SK-N-SH treated with all-trans-retinoic acid at 6 μM for 48 hours (cell line): ENCODE measurements around the gene SMAD3.
"Not testable (repeated sequence)": the region's sequence is repeated elsewhere in the genome, so short reads cannot be mapped to it uniquely, and the experiment has no call there.

Experiments used
- ARNTL ChIP-seq: fragments of 450-650 bp; formaldehyde crosslinking; IDR thresholded peaks from 2 replicates; pipeline ENCODE4 v1.5.0; 2020; ENCODE audit warnings: low read depth, mild to moderate bottlenecking, moderate library complexity, borderline replicate concordance
- CREB5 ChIP-seq: fragments of 250-450 bp; sonication (Bioruptor Pico); IDR thresholded peaks from 2 replicates; pipeline ENCODE4 v1.5.1; 2020; ENCODE audit warnings: low read depth, mild to moderate bottlenecking, moderate library complexity
- CSDC2 ChIP-seq: fragments of 250-450 bp; sonication (Bioruptor Pico); IDR thresholded peaks from 2 replicates; pipeline ENCODE4 v1.5.0; 2020; ENCODE audit warnings: mild to moderate bottlenecking, moderate library complexity
- CSRNP3 ChIP-seq: fragments of 250-450 bp; sonication (Bioruptor Pico); IDR thresholded peaks from 2 replicates; pipeline ENCODE4 v1.5.1; 2021; ENCODE audit warnings: mild to moderate bottlenecking, moderate library complexity
- ISL1 ChIP-seq: fragments of 250-450 bp; sonication (Bioruptor Pico); IDR thresholded peaks from 2 replicates; pipeline ENCODE4 v2.1.2; 2022; ENCODE audit warnings: mild to moderate bottlenecking, moderate library complexity
- OSR1 ChIP-seq: fragments of 250-450 bp; sonication (Bioruptor Pico); IDR thresholded peaks from 2 replicates; pipeline ENCODE4 v1.8.0; 2022; ENCODE audit warnings: moderate library complexity, mild to moderate bottlenecking, inconsistent platforms
- PPARA ChIP-seq: fragments of 250-450 bp; sonication (Bioruptor Pico); IDR thresholded peaks from 2 replicates; pipeline ENCODE4 v1.5.0; 2020; ENCODE audit warnings: mild to moderate bottlenecking, borderline replicate concordance
- SNAI2 ChIP-seq: fragments of 250-450 bp; sonication (Bioruptor Pico); IDR thresholded peaks from 2 replicates; pipeline ENCODE4 v1.5.0; 2020; ENCODE audit warnings: mild to moderate bottlenecking, moderate library complexity
- TCF4 ChIP-seq: fragments of 250-450 bp; sonication (Bioruptor Pico); IDR thresholded peaks from 2 replicates; pipeline ENCODE4 v1.8.0; 2021; ENCODE audit warnings: mild to moderate bottlenecking, moderate library complexity, borderline replicate concordance
- ZFP30 ChIP-seq: fragments of 450-650 bp; formaldehyde crosslinking; IDR thresholded peaks from 2 replicates; pipeline ENCODE4 v1.5.0; 2022; ENCODE audit warnings: mild to moderate bottlenecking, moderate library complexity
- ZNF70 ChIP-seq: fragments of 450-650 bp; formaldehyde crosslinking; IDR thresholded peaks from 2 replicates; pipeline ENCODE4 v1.5.0; 2020; ENCODE audit warnings: mild to moderate bottlenecking, moderate library complexity
- TF ChIP-seq, protein P1 (sequence below): fragments of 250-450 bp; sonication (Bioruptor Pico); IDR thresholded peaks from 2 replicates; pipeline ENCODE4 v1.8.0; 2021; ENCODE audit warnings: low read depth, mild to moderate bottlenecking, moderate library complexity, borderline replicate concordance

- TF ChIP-seq TCF4 (CRISPR knock-in tag); ZFP30 (CRISPR knock-in tag); ZNF70; ARNTL (CRISPR knock-in tag); ISL1; SNAI2; CSDC2 (CRISPR knock-in tag); OSR1 (CRISPR knock-in tag); PPARA; CSRNP3; CREB5 (CRISPR knock-in tag): not testable (repeated sequence)
- TF ChIP-seq, protein P1, sequence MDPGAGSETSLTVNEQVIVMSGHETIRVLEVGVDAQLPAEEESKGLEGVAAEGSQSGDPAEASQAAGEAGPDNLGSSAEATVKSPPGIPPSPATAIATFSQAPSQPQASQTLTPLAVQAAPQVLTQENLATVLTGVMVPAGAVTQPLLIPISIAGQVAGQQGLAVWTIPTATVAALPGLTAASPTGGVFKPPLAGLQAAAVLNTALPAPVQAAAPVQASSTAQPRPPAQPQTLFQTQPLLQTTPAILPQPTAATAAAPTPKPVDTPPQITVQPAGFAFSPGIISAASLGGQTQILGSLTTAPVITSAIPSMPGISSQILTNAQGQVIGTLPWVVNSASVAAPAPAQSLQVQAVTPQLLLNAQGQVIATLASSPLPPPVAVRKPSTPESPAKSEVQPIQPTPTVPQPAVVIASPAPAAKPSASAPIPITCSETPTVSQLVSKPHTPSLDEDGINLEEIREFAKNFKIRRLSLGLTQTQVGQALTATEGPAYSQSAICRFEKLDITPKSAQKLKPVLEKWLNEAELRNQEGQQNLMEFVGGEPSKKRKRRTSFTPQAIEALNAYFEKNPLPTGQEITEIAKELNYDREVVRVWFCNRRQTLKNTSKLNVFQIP (CRISPR knock-in tag), result not testable (repeated sequence)
Observed at GRCh38 chr15:67122816-67123215, 57.4 kb downstream of the SMAD3 start.
